GM18909 (cell line): Measurements from ENCODE around the gene CBY2.
"Not testable (repeated sequence)": the region's sequence is repeated elsewhere in the genome, so short reads cannot be mapped to it uniquely, and the experiment has no call there.

ENCODE experiments used
- ATAC-seq: cut with Tn5 transposase; IDR thresholded peaks from one replicate; pipeline ENCODE4 v1.9.1; 2021; ENCODE audit warnings: mild to moderate bottlenecking; ENCODE audit not compliant: unreplicated experiment, poor library complexity

The CBY2 gene, protein sequence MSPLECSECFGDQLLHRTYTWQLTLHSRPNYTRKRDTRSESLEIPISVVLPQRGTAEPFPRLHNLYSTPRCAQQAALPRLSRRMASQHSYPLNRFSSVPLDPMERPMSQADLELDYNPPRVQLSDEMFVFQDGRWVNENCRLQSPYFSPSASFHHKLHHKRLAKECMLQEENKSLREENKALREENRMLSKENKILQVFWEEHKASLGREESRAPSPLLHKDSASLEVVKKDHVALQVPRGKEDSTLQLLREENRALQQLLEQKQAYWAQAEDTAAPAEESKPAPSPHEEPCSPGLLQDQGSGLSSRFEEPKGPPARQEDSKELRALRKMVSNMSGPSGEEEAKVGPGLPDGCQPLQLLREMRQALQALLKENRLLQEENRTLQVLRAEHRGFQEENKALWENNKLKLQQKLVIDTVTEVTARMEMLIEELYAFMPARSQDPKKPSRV

DNA sequence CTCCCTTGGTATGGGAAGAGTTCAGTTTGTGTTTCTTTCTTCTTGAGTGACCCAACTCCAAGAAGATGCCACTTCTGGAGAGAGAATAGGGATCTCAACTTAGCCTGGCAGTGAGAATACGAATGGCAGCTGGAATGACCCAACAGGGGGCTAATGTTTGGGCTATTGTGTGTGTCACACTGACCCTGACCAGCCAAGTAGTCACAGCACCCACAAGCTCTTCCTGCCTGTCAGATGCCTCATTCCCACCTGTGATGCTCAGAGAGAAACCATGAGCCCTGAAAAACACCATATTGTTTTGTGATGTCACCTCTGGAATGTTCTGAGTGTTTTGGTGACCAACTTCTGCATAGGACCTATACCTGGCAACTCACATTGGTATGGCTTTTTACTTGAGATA, at the start of gene CBY2:
TSS of gene CBY2 (plus strand) at position 233 of the 400 bp plus-strand sequence. CDS start at position 304, 71 bp downstream.
- no peak for ATAC-seq

DNA sequence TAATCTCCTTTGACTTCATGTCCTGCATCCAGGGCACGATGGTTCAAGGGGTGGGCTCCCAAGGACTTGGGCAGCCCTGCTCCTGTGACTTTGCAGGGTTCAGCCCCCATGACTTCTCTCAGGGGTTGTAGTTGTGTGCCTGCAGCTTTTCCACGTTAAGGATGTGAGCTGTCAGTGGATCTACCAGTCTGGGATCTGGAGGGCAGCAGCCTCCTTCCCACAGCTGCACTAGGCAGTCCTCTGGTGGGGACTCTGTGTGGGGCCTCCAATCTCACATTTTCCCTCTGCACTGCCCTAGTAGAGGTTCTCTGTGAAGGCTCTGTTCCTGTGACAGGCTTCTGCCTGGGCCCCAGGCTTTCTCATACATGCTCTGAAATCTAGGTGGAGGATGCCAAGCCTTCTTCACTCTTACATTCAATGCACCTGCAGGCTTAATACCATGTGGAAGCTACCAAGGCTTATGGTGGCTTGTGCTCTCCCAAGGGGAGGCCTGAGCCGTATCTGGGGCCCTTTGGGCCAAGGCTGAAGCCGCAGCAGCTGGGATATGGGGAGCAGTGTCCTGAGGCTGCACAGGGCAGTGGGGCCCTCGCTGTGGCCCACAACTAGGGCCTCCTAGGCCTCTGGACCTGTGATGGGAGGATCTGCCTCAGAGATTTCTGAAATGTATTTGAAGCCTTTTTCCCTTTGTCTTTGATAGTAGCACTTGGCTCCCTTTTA, 47.3 kb upstream of the CBY2 start:
- ATAC-seq = no peak

GRCh38 chr13:45658586-45659235, 43.4 kb upstream of the CBY2 start:
- no peak for ATAC-seq

DNA sequence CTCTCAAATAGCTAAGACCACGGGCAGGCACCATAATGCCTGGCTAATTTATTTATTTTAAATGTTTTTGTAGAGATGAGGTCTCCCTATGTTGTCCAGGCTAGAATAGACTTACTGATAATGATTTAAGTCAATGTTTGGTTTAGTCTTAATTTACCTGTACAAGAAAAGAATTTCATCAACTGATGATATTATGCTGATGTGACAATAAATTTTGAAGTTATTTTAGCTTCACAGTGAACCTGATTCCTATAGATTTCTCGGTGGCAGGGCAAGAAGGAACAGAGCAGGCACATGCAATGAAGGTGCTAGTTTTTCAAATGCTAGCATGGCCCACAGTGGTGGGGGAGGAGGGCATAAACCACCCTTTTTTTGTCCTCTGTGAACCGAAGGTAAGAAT, 42.6 kb upstream of the CBY2 start:
- ATAC-seq = no peak

GRCh38 chr13:45660458-45660857, 41.7 kb upstream of the CBY2 start:
- ATAC-seq = not testable (repeated sequence)

- no peak for ATAC-seq
These were observed 40.0 kb upstream of the CBY2 start for GRCh38 chr13:45662162-45662561.

DNA sequence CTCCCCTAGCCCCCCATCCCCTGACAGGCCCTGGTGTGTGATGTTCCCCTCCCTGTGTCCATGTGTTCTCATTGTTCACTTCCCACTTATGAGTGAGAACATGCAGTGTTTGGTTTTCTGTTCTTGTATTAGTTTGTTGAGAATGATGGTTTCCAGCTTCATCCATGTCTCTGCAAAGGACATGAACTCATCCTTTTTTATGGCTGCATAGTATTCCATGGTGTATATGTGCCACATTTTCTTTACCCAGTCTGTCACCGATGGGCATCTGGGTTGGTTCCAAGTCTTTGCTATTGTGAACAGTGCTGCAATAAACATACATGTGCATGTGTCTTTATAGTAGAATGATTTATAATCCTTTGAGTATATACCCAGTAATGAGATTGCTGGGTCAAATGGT, 39.2 kb upstream of the CBY2 start:
- ATAC-seq = not testable (repeated sequence)

- ATAC-seq = not testable (repeated sequence)
These were observed 32.5 kb upstream of the CBY2 start for GRCh38 chr13:45669626-45670025.

DNA sequence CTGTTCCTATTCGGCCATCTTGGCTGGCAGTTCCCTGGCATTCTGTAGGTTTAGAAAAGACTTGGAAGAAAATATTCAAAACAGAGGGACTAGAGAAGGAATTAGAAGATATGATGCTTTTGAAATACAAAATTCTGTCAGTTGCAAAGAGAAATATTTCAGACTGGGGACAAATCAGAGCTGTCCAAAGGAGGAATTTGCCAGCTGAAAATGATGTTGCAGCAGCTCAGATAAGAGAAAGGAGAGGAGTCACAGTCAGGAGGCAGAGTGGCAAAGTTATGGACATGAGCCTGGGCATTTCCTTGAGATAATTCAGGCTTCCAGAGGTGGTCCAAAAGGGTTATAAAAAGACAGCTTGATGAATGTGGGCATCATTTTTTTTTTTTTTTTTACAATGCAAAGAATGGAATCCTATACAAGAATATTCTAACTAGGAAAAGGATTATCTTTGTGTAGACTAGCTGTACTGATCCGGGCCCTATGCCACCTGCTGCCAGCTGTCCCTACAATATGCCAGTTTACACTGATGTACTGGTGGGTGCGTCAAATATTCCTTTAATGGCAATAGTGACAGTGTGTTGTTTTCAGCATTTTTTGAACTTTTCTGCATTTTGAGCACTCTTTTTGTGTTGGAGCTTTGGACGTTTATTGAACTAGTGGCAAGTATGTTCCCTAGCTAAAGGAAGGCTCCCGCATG, 31.8 kb upstream of the CBY2 start:
- ATAC-seq = no peak

- no peak for ATAC-seq
These were observed 27.2 kb upstream of the CBY2 start for GRCh38 chr13:45674908-45675307.

GRCh38 chr13:45678282-45678681, 23.8 kb upstream of the CBY2 start:
- no peak for ATAC-seq

DNA sequence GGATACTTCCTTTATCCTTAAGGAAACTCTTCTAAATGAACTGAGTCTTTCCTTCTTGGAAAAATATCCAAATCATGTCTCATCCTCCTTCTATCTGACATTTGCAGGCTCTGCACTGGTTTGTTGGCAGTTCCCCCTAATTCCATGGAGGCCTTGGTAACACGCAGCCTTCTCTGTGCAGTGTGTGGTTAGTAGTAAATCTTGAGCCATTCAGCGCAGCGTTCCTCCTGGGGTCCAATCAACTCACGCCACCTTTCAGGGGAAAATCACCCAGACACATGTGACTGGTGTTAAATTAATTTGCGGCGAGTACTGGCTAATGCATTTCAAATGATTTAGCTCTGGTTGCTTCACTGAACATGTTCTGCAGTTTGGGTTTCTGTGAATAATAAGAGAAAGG, 21.0 kb upstream of the CBY2 start:
- ATAC-seq = no peak

- no peak for ATAC-seq
These were observed 19.6 kb upstream of the CBY2 start for GRCh38 chr13:45682494-45683008.

DNA sequence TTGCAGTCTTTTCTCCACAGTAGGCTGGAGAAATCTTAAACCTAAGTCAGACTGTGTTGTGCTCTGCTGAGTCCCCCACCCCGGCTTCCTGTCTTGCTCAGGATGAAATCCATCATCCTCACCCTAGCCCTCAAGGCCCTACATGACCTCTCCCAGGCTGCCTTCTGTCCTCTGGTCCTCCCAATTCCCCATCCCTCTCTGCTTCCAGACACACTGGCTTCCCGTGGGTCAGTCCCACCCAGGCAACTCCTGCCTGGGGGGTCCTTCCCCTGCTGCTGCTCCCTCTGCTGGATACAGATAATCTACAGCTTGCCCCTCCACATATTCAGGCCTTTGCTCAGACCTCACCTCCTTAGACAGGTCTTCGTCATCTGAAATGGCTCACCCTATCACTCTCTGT, 18.4 kb upstream of the CBY2 start:
- ATAC-seq = no peak

DNA sequence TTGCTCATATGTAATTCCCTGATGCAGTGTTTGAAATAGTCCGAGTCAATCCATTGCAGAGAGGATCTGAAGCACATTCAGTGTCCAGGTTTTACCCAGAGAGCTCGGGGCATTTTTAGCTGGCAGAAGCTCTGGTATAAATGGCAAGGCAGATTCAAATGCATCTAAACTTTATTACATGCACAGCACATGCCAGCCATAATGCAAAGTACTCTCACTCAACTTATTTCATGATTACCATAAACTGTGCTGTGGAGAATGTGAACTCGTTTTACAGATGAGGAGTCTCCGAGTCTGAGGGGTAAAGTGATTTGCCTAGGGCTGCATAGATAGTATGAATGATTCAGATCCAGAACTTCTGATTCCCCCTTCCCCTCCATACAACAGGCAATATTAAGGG, 13.5 kb upstream of the CBY2 start:
- ATAC-seq = no peak

- ATAC-seq = no peak
These were observed 11.5 kb upstream of the CBY2 start for GRCh38 chr13:45690636-45691035.

- ATAC-seq = no peak
These were observed 10.9 kb upstream of the CBY2 start for GRCh38 chr13:45691251-45691650.

DNA sequence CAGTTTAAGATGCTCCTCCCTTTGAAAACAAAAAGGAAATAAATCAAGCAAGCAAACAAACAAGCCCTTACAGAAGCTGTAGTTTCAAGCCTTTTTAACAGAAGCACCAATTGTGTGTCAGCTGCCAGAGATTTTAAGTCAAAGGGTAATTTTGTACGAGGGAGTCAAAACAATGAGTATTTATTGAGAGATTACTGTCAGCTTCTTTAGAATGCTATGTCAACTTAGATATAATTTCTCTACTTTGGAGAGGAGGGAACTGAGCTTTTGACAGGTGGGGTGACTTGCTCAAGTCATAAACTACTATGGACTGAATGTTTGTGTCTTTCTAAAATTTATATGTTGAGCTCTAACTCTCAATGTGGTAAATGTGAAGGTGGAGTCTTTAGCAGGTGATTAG, 10.5 kb upstream of the CBY2 start:
- ATAC-seq = no peak

- no peak for ATAC-seq
These were observed 6.9 kb upstream of the CBY2 start for GRCh38 chr13:45695198-45695730.

- ATAC-seq = peak; percentile 52
These were observed 5.4 kb upstream of the CBY2 start for GRCh38 chr13:45696610-45697226.
